Fibroblast of the aortic adventitia (primary cell): ENCODE results near the gene PARD3B. TPM values are rescaled to one million over a fixed set of nuclear protein-coding genes. Genes with fewer than 3 reads are reported as not detected.

Experiments used
- DNase-seq: peaks from one replicate; pipeline ENCODE4 v3.0.0-alpha.2; 2010; ENCODE audit warnings: low read depth
- H3K4me3 ChIP-seq: 2 replicates; pipeline ENCODE4 v1.5.1; 2011; ENCODE audit warnings: low read depth, mild to moderate bottlenecking, control low read depth, low read length, moderate library complexity
- CTCF ChIP-seq: IDR thresholded peaks from 2 replicates; pipeline ENCODE4 v1.5.1; 2011; ENCODE audit warnings: mild to moderate bottlenecking, low read length, control low read depth, inconsistent platforms; ENCODE audit not compliant: insufficient read depth
- total RNA-seq: library from RNA; depleted of rRNA; stranded (reverse); fragments of >200 nt; gene quantifications from 2 replicates; pipeline ENCODE4 v1.2.3, GENCODE V29; 2012; ENCODE audit warnings: low replicate concordance

Gene PARD3B
- total RNA-seq, 1 donor: 15.9 TPM

GRCh38 chr2:205563646-205564045 lies 1018.4 kb downstream of the PARD3B start:
- no peak for DNase-seq
- H3K4me3 ChIP-seq: no peak overlapping the region
- TF ChIP-seq CTCF: peak; percentile 15

GRCh38 chr2:205564346-205565141 lies 1019.3 kb downstream of the PARD3B start:
- DNase-seq: no peak
- peak; percentile 18 for TF ChIP-seq CTCF
- H3K4me3 ChIP-seq: no peak overlapping the region

- no peak for TF ChIP-seq CTCF
- DNase-seq: no peak
- no peak overlapping the region for H3K4me3 ChIP-seq
These were observed 1019.9 kb downstream of the PARD3B start for GRCh38 chr2:205565142-205565522.

- TF ChIP-seq CTCF: no peak
- H3K4me3 ChIP-seq: no peak overlapping the region
- DNase-seq: no peak
These were observed 1021.4 kb downstream of the PARD3B start for GRCh38 chr2:205566606-205567168.

- no peak overlapping the region for H3K4me3 ChIP-seq
- DNase-seq: no peak
- no peak for TF ChIP-seq CTCF
These were observed 1023.3 kb downstream of the PARD3B start for GRCh38 chr2:205568620-205569019.

- TF ChIP-seq CTCF: no peak
- DNase-seq: no peak
- no peak overlapping the region for H3K4me3 ChIP-seq
These were observed 1025.4 kb downstream of the PARD3B start for GRCh38 chr2:205570648-205571047.
